IPS-NIHi7 (cell line): ENCODE measurements around the gene LBH.

ENCODE experiments used
- DNase-seq: peaks from one replicate; pipeline ENCODE4 v3.0.0; 2012; ENCODE audit warnings: mixed read lengths; ENCODE audit errors: extremely low spot score

Gene LBH

GRCh38 chr2:30273574-30273929, 42.2 kb downstream of the LBH start:
- no peak for DNase-seq

DNA sequence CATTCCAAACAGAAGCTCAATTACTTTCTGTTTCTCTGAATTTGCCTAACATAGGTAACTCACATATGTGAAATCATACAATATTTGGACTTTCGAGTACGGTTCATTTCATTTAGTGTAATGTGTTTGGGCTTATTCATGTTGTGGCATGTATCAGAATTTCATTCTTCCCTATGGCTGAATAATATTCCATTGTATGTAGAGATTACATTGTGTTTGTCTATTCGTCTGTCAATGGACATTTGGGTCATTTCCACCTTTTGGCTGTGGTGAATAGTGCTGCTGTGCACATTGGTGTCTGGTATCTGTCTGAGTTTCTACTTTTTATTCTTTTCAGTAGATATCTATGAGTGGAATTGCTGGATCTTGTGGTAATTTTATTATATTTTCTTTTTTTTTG, 43.9 kb downstream of the LBH start:
- no peak for DNase-seq

DNA sequence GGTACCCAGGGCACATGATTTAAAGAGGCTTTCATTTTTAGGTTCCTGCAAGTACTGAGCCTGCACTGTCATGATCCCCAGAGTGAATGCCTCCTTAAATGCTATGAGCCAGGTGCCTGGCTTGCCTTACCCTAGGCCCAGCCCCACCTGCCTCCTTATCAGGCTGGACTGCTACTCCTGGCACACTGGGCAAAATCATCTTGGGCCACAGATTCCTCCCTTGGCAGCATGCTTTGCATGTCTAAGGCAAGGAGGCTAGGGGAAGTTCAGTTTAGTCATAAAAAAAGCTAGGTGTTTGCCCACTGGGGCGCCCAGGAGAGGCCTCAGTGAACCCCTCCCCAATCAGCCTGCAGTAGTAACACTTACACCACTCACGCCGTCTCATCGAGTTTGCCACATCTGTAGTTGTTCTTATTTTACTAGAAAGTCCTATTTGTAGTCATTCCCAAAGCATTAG, 45.1 kb downstream of the LBH start:
- no peak for DNase-seq

DNA sequence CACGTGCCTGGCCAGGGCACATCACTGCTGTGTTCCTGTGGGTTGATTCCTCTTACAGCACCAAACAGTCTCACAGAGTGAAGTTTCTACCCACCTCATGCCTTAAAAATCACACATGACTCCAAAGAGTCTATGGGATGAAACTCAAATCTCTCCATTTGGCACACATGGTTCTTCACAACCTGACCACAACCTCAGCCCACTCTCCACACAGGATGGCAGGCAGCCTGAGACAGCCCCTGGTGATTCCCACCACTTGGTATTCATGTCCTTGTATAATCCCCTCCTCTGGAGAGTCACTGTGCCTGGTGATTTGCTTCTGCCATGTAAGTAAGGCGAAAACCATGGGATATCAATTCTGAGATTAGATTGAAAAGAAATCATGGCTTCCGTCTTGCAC, 46.2 kb downstream of the LBH start:
- DNase-seq: no peak

GRCh38 chr2:30278419-30278818, 47.1 kb downstream of the LBH start:
- DNase-seq: no peak

DNA sequence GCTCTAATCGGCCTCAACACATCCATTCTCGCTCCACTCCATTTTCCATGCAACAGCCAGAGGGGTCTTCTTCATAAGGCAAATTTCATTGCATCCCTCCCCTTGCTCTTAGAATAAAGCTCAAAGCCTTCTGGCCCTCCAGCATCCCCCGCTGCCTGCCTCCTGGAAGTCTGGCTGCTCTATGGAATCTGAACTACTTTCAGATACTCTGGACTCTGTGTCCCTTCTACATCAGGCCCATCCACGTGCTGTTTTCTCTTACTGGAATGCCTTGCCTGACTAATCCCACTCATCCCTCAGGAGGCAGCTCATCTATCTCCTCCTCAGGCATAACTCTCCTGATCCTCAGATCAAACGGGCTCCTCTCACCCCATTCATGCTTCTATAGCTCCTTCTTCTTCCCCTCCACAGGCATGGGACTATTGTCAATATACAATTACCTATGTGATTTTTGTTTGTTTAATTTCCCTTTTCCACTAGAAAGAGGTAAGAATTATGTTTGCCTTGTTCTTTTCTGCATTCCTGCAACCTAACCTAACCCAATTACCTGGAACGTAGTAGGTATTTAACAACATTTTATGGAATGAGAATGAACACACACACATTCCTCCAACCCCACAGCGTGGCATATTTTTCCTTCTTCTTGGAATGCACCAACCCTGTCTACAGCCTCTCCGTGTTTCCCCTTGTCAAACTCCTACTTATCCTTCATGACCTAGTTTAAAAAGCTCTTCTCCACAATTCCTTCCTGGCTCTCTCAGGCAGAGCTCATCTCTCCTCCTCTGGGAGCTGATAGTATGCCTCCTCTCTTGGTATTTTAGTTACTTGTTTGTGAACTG, 49.5 kb downstream of the LBH start:
- no peak for DNase-seq

- DNase-seq: no peak
These were observed 50.7 kb downstream of the LBH start for GRCh38 chr2:30282081-30282480.

GRCh38 chr2:30282721-30283120, 51.4 kb downstream of the LBH start:
- DNase-seq: no peak

GRCh38 chr2:30283931-30284565, 52.7 kb downstream of the LBH start:
- no peak for DNase-seq

- no peak for DNase-seq
These were observed 54.4 kb downstream of the LBH start for GRCh38 chr2:30285758-30286157.

DNA sequence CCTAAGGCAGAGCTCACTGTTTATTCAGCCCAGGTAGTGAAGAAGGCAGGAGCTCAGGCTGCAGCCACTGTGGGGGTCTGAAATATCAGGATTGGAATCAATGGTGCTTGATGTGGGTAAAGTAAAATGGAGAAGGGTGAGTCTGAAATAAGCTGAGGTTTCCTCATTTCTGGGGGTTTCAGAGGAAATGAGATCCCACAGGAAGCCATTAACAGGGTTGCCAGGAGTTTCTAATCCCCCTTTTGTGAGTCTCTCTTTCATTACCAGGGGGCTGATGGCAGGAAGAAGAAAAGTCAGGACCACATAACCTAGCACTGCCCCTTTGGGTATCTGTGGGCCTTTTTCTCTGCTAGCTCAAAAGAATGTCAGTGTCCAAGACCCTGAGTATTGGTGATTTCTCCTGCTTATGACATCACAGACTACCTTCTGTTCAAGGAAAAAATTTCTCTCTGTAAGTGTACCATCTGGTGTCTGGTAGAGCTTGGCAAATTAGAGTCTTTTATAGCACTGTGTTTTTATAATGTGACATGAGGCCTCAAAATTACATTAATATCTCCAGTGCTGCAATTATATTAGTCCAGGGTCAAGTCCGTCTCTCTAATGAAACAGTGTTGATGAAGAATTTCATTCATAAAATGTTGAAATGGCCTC, 56.0 kb downstream of the LBH start:
- no peak for DNase-seq

GRCh38 chr2:30287857-30288513, 56.7 kb downstream of the LBH start:
- DNase-seq: no peak

DNA sequence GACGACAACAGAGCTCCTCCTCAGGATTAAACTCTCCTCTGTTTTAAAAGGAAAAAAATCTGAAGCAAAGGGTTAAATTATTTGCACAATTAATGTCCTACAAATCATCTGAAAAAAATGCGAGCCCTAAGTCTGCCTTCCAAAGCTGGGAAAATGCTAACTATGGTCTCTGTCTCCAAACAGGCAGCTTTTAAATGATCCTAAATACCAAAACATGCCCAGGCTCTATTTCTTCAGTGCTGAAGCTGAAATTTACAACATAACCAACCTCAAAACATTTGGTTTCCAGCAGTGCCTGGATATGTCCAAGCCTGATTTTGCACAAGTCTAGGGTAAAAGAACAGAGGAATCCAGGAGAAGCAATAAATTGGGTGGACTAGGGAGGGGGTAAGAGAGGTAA, 57.2 kb downstream of the LBH start:
- no peak for DNase-seq

- DNase-seq: no peak
These were observed 62.1 kb downstream of the LBH start for GRCh38 chr2:30293303-30293921.

DNA sequence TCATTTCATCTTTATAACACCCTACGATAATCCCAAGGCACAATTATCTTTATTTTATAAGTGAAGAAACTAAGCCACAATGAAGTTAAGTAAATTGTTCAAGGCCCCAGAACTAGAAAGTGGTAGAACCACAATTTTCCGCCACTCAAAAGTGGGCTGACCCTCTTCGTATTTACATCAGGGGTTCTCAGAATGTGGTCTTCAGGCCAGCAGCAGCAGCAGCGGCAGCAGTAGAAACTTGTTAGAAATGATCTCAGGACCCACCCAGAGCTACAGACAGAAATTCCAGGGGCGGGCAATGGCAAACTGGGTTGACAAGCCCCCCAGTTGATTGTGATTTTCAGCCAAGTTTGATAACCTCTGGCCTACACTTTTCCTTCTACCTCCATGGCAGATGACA, 62.8 kb downstream of the LBH start:
- DNase-seq: no peak

GRCh38 chr2:30296496-30296895, 65.2 kb downstream of the LBH start:
- no peak for DNase-seq

DNA sequence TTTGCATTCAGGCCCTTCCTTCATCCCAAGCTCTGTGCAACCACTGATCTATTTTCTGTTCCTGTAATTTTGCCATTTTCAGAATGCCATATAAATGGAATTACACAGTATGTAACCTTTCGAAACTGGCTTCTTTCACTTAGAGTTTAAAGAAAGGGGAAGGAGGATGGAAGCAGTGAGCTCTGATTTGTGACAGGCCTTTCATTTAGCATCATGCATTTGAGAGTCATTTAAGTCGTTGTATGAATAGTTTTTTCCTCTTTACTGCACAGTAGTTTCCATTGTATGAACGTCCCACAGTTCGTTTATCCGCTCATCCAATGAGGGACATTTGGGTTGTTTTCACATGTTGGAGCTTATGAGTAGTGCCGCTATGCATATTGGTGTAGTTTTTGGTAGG, 67.0 kb downstream of the LBH start:
- no peak for DNase-seq

DNA sequence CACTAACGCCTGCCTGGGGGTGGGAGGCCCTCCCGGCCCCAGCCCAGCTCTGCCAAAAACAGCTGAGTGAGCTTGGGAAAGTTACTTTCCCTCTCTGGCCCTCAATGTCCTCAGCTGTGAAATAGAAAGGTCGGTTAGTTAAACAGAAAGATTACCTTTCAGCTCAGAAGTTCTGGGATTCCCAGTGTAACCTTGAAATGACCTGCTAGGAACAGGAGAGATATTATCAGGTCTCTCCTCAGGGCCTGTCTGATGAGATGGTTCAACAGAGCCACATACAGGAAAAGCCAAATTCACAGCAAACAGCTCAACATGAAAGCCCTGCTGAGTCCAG, 68.8 kb downstream of the LBH start:
- no peak for DNase-seq

- DNase-seq: peak; percentile 23
These were observed 69.3 kb downstream of the LBH start for GRCh38 chr2:30300456-30301221.

DNA sequence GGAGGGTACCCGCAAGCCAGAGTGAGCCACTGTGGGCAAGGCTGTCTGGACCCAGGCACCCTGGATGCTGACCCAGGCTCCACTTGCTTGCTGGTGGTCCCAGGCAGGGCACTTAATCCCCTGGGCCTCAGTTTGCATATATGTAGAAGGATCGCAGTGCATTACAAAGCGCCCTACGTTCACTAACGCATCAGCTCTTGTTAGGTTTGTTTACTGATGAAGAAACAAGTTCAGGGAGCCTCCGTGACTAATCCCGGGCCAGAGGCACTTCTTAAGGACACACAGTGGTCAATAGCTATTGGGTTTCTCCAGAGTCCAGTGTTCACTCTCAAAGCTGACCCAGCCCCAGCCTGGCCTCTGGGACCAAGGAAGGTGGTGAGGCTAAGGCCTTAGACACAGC, 70.2 kb downstream of the LBH start:
- DNase-seq: peak; percentile 66

GRCh38 chr2:30302566-30302965, 71.2 kb downstream of the LBH start:
- no peak for DNase-seq
